Heart left ventricle (tissue), 13 donors: ENCODE measurements around the gene CCDC9.

ENCODE experiments used
- CTCF ChIP-seq, 12 donors: fragments of 200-600 bp; sonication (generic) in 4 of 12; IDR thresholded peaks; one replicate each; pipeline versions ENCODE4 v1.5.0 to v1.8.0; 2018 to 2022; ENCODE audit warnings: antibody characterized with exemption in 12 of 12, mild to moderate bottlenecking in 5 of 12
- POLR2A ChIP-seq, 2 donors: fragments of 450-650 bp; IDR thresholded peaks; one replicate each; pipeline ENCODE4 v1.6.1; 2017; ENCODE audit warnings: antibody characterized with exemption in 2 of 2, mild to moderate bottlenecking in 2 of 2, moderate library complexity in 2 of 2
- donor health status: ischemic (EF 13 %, LVEDD 7.1; RV severe dilation, severe dysfunction).
- donor health status: DM: no; HTN: yes; CAD: no.
- donor health status: DM: no; HTN: no; CAD: no.
- donor health status: ischemic (EF 25% LVEDD 6.9; RV normal size, moderate dysfunction).
- donor health status: ischemic (EF 25% LVEDD 5.7; RV mildly dilated, moderate dysfunction).
- donor health status: ischemic (EF 35%, LVEDD 5.7; RV mildly dilated, moderate dysfunction).
- donor health status: nonischemic (EF 11% LVEDD 7.7; RV severe dilation, severe dysfunction).
- donor health status: DM: yes; HTN: yes; CAD: no.
- donor health status: PGD.
- donor health status: ischemic (EF 29% LVEDD 5.4; RV normal size, mild dysfunction).
- donor health status: nonischemic (EF 23%, LVEDD 6.1; RV moderate dilation, normal function).

GRCh38 chr19:47225746-47226425 lies 30.4 kb upstream of the CCDC9 start:
- TF ChIP-seq CTCF (IDR thresholded peaks at IDR 0.05) (peak in 9 of 12 donors; percentile 33 to 68 (median 54)), POLR2A (IDR thresholded peaks at IDR 0.05) (peak; percentile 99 to 100)
